SH-SY5Y (cell line): ENCODE results near the gene OPCML.
A peak's percentile ranks its signal among the peaks of the same experiment; 100 is the strongest.

ENCODE experiments used
- GATA2 ChIP-seq: IDR thresholded peaks from 2 replicates; pipeline ENCODE4 v1.6.1; 2011; ENCODE audit warnings: mild to moderate bottlenecking, low read depth, low read length
- GATA3 ChIP-seq: IDR thresholded peaks from 2 replicates; pipeline ENCODE4 v1.6.1; 2011; ENCODE audit warnings: low read depth, mild to moderate bottlenecking, low read length, moderate library complexity

OPCML gene

GRCh38 chr11:132621976-132622580, 910.2 kb downstream of the OPCML start:
- no peak for TF ChIP-seq GATA2

GRCh38 chr11:132620423-132620822, 911.9 kb downstream of the OPCML start:
- no peak for TF ChIP-seq GATA3
- TF ChIP-seq GATA2: no peak

- TF ChIP-seq GATA2 (no peak), GATA3 (no peak)
These were observed 921.5 kb downstream of the OPCML start for GRCh38 chr11:132610791-132611190.

GRCh38 chr11:132610216-132610615, 922.1 kb downstream of the OPCML start:
- TF ChIP-seq GATA2 (no peak), GATA3 (no peak)

DNA sequence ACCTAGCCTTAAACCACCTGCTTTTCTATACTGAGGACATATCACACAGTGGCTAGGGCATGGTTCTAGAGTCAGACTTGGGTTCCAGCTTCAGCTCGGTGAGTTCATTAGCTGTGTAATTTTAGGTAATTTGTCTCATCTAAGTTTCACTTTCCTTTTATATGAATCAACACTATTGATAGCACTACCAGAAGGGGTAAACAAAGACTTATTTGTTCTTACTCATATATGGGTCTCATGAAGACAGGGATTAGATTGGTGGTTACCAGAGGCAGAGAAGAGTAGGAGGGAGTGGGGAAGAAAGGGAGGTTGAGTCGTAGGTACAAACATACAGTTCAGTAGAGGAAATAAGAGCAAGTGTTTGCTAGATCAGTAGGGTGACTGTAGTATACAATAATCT, 924.7 kb downstream of the OPCML start:
- no peak for TF ChIP-seq GATA3
- TF ChIP-seq GATA2: no peak

GRCh38 chr11:132605825-132606570, 926.3 kb downstream of the OPCML start:
- TF ChIP-seq GATA3 (no peak), GATA2 (no peak)

- no peak for TF ChIP-seq GATA3
These were observed 927.9 kb downstream of the OPCML start for GRCh38 chr11:132604431-132604830.

- TF ChIP-seq GATA2 (no peak), GATA3 (no peak)
These were observed 930.4 kb downstream of the OPCML start for GRCh38 chr11:132601875-132602274.

DNA sequence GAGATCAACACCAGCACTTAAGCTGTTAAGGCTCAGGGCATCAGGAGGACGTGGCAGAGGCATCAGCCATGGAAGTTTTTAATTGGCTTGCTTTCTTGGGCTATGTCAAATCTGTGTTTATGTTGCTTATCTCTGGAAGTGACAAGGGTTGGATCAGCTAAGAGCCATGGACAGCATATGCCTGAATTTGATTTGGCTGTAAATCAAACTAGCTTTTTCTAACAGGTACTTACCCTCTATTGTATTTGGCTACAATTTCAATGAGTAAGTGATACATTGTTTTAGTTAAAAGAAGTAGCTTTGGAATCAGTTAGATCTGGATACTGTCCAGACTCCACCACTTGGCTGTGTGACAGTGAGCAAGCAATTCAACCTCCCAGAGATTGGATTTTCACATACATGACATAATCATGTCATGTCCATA, 936.6 kb downstream of the OPCML start:
- peak; percentile 84 for TF ChIP-seq GATA2
- peak; percentile 81 for TF ChIP-seq GATA3

DNA sequence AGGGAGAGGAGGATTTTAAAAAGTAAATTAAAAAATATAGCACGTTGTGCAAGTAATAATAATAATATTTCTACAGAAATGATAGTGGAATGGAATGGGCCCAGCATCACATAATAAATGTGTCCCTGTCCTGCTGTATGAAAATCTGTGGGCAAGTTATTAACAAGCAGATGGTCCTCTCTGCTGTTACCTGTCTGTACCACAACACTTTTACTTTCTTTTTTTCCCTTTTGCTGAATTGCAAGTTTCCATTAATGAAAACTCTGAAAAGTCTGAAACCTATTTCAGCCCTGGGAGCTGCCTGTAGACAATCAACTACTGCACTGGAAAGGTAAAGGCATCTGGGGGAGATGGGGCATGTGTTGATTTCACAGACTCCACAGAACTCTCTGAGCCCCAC, 937.1 kb downstream of the OPCML start:
- no peak for TF ChIP-seq GATA3

DNA sequence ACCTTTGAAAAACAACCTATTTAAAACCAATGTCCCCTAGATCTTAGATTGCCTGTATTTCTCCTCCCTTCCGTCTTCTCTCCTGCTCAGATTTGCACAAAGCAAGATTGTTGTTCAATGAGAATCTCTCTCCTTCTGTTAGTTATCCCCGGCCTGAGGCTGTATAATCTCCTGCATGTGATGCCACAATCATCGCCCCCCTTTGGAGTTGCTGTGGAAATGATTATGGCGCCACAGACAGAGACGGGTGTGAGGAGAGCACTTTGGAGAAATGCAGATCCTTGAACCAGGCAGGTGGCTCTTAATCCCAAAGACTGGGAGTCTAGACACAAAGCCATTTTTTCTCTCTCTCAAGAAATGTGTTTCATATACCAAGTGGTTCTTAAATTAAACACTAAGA, 941.3 kb downstream of the OPCML start:
- no peak for TF ChIP-seq GATA3
- no peak for TF ChIP-seq GATA2

DNA sequence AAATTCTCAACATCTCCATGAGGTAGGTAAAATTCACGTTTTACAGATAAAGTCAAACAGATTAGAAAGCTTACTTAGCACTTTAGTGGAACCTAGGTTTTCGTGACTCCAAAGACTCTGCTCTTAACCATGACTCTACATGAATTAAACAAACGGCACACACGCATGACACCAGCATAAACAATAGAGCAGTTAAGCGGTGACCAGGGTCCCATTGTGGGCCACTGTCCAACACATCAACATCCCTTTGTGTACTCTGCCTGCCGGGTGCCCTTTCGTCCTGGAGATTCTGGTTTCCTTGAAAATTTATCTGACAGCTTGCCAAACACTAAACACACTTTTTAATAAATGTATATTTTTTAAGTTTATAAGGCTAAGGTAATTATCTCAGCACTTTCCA, 941.7 kb downstream of the OPCML start:
- TF ChIP-seq GATA2 (no peak), GATA3 (no peak)

- TF ChIP-seq GATA2: no peak
- TF ChIP-seq GATA3: no peak
These were observed 942.5 kb downstream of the OPCML start for GRCh38 chr11:132589791-132590190.

DNA sequence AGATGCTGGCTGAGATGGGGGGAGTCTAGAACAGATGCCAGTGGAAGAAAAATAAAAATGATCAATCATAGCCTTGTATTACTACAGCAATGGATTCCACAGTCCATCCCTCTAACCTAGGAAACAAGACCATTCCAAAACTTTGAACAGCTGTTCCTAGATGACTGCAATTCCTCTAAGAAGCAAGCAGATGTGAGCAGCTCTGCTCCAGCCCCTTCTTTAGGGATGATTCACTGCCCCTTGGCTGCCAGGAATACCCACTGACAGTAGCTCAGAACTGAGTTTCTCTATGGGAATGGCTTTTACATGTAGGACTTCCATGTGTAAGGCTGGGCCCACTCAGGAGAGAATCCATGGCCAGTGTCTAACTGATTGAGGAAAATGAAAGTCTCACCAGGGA, 943.9 kb downstream of the OPCML start:
- TF ChIP-seq GATA3 (no peak), GATA2 (no peak)

- TF ChIP-seq GATA2 (no peak), GATA3 (no peak)
These were observed 944.6 kb downstream of the OPCML start for GRCh38 chr11:132587716-132588115.
